ENCODE data around the gene SAXO1.

The SAXO1 gene

DNA sequence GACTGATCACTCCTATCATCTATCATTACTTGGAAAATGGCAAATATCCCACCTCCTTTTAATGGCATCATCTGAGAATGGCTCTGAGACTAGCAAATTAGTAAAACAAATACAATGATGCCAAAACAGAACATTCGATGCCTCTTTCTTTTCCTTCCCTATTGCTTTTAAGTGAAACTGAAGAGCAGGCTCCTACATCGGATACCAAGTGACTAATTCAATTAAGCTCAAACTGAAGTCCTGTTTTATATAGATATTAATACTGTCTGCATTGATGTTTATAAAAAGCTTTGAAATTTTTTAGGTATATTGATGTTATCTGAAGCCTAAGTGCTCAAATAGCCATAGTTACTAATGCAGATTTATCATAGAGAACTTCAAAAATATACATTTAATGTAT is 43.9 kb downstream of the SAXO1 start:
- TF ChIP-seq POLR2AphosphoS5 (IDR thresholded peaks at IDR 0.05; ENCODE audit: low read depth, low read length) = no peak
- TF ChIP-seq TAF1 (IDR thresholded peaks at IDR 0.05; ENCODE audit: borderline replicate concordance, insufficient read depth, low read length) = no peak
- TF ChIP-seq, protein P1, sequence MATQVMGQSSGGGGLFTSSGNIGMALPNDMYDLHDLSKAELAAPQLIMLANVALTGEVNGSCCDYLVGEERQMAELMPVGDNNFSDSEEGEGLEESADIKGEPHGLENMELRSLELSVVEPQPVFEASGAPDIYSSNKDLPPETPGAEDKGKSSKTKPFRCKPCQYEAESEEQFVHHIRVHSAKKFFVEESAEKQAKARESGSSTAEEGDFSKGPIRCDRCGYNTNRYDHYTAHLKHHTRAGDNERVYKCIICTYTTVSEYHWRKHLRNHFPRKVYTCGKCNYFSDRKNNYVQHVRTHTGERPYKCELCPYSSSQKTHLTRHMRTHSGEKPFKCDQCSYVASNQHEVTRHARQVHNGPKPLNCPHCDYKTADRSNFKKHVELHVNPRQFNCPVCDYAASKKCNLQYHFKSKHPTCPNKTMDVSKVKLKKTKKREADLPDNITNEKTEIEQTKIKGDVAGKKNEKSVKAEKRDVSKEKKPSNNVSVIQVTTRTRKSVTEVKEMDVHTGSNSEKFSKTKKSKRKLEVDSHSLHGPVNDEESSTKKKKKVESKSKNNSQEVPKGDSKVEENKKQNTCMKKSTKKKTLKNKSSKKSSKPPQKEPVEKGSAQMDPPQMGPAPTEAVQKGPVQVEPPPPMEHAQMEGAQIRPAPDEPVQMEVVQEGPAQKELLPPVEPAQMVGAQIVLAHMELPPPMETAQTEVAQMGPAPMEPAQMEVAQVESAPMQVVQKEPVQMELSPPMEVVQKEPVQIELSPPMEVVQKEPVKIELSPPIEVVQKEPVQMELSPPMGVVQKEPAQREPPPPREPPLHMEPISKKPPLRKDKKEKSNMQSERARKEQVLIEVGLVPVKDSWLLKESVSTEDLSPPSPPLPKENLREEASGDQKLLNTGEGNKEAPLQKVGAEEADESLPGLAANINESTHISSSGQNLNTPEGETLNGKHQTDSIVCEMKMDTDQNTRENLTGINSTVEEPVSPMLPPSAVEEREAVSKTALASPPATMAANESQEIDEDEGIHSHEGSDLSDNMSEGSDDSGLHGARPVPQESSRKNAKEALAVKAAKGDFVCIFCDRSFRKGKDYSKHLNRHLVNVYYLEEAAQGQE (IDR thresholded peaks at IDR 0.05; ENCODE audit: insufficient read depth in 1 of 2, low read depth in 2 of 2, low read length in 2 of 2) = no peak
- TF ChIP-seq FOXP2 (optimal IDR thresholded peaks at IDR 0.05; ENCODE audit: borderline replicate concordance, extremely low read depth, extremely low read length, insufficient read depth) = no peak
- TF ChIP-seq SIN3A (IDR thresholded peaks at IDR 0.05; ENCODE audit: borderline replicate concordance, insufficient read depth, low read length) = no peak

GRCh38 chr9:18988003-18988402 is 45.0 kb downstream of the SAXO1 start:
- no peak for TF ChIP-seq POLR2AphosphoS5 (IDR thresholded peaks at IDR 0.05; ENCODE audit: low read depth, low read length)

GRCh38 chr9:18985996-18986395 is 47.0 kb downstream of the SAXO1 start:
- TF ChIP-seq SIN3A (IDR thresholded peaks at IDR 0.05; ENCODE audit: borderline replicate concordance, insufficient read depth, low read length) (no peak), TAF1 (IDR thresholded peaks at IDR 0.05; ENCODE audit: borderline replicate concordance, insufficient read depth, low read length) (no peak), FOXP2 (optimal IDR thresholded peaks at IDR 0.05; ENCODE audit: borderline replicate concordance, extremely low read depth, extremely low read length, insufficient read depth) (no peak)
- TF ChIP-seq, protein P1 (IDR thresholded peaks at IDR 0.05; ENCODE audit: insufficient read depth in 1 of 2, low read depth in 2 of 2, low read length in 2 of 2) = no peak

- TF ChIP-seq TAF1 (IDR thresholded peaks at IDR 0.05; ENCODE audit: borderline replicate concordance, insufficient read depth, low read length) (no peak), POLR2AphosphoS5 (IDR thresholded peaks at IDR 0.05; ENCODE audit: low read depth, low read length) (no peak), FOXP2 (optimal IDR thresholded peaks at IDR 0.05; ENCODE audit: borderline replicate concordance, extremely low read depth, extremely low read length, insufficient read depth) (no peak), SIN3A (IDR thresholded peaks at IDR 0.05; ENCODE audit: borderline replicate concordance, insufficient read depth, low read length) (no peak)
- TF ChIP-seq, protein P1 (IDR thresholded peaks at IDR 0.05; ENCODE audit: insufficient read depth in 1 of 2, low read depth in 2 of 2, low read length in 2 of 2) = no peak
Observed at GRCh38 chr9:18985464-18985951, 47.5 kb downstream of the SAXO1 start.

DNA sequence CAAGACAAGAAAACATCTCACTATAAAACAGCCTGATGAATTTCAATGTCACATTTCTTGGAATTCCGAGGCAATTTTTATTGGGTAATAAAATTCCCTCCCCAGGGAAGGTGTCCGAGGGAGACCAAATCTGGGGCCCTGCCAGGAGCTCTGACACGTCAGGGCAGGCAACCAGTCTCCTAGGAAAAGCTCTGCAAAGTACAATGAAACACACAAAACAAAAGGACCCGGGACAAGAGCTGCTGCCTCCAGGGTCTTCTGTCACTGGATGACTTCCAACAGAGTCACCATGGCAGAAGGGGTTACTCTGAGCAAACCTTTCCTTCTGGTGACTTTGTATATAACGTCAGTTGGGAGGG is 50.8 kb downstream of the SAXO1 start:
- TF ChIP-seq POLR2AphosphoS5 (IDR thresholded peaks at IDR 0.05; ENCODE audit: low read depth, low read length) (no peak), SIN3A (IDR thresholded peaks at IDR 0.05; ENCODE audit: borderline replicate concordance, insufficient read depth, low read length) (no peak), TAF1 (IDR thresholded peaks at IDR 0.05; ENCODE audit: borderline replicate concordance, insufficient read depth, low read length) (no peak), FOXP2 (optimal IDR thresholded peaks at IDR 0.05; ENCODE audit: borderline replicate concordance, extremely low read depth, extremely low read length, insufficient read depth) (no peak)
- TF ChIP-seq, protein P1 (IDR thresholded peaks at IDR 0.05; ENCODE audit: insufficient read depth in 1 of 2, low read depth in 2 of 2, low read length in 2 of 2) = no peak
